T-helper 1 cell treated with Interleukin-12 subunit alpha and Interleukin-12 subunit beta and Interleukin-4 antibody, amounts not matched to agents 30 μg/mL and 1 μg/mL, for 36 hours (primary cell): ENCODE measurements around the gene TRPV4.

Experiments
- H3K27ac Mint-ChIP-seq: one replicate; pipeline ENCODE4 v1.8.0; 2021; ENCODE audit warnings: mild to moderate bottlenecking, mixed read lengths
- H3K27me3 Mint-ChIP-seq: one replicate; pipeline ENCODE4 v1.8.0; 2021; ENCODE audit warnings: low read depth, mixed read lengths
- H3K36me3 Mint-ChIP-seq: one replicate; pipeline ENCODE4 v1.8.0; 2021; ENCODE audit warnings: low read depth, mixed read lengths
- H3K4me1 Mint-ChIP-seq: one replicate; pipeline ENCODE4 v1.8.0; 2021; ENCODE audit warnings: low read depth, mixed read lengths
- H3K4me3 Mint-ChIP-seq: one replicate; pipeline ENCODE4 v1.8.0; 2021; ENCODE audit warnings: mild to moderate bottlenecking, moderate library complexity, mixed read lengths
- H3K9me3 Mint-ChIP-seq: one replicate; pipeline ENCODE4 v1.8.0; 2021; ENCODE audit warnings: mixed read lengths

TRPV4 gene

GRCh38 chr12:109744986-109745942 is 87.9 kb downstream of the TRPV4 start:
- Mint-ChIP-seq H3K27ac (no peak overlapping the region), H3K4me3 (no peak overlapping the region), H3K4me1 (no peaks in the 10 kb centered on the region), H3K27me3 (peaks cover 16% of the 10 kb centered on the region), H3K36me3 (no peaks in the 10 kb centered on the region), H3K9me3 (no peaks in the 10 kb centered on the region)

- Mint-ChIP-seq H3K27me3 (peaks cover 10% of the 10 kb centered on the region), H3K4me1 (no peaks in the 10 kb centered on the region), H3K9me3 (no peaks in the 10 kb centered on the region), H3K36me3 (no peaks in the 10 kb centered on the region), H3K4me3 (no peak overlapping the region), H3K27ac (no peak overlapping the region)
Measured at GRCh38 chr12:109744026-109744425, 89.2 kb downstream of the TRPV4 start.

GRCh38 chr12:109743076-109743910 is 89.9 kb downstream of the TRPV4 start:
- H3K27me3 Mint-ChIP-seq = peaks cover 7% of the 10 kb centered on the region
- H3K27ac Mint-ChIP-seq = no peak overlapping the region
- no peaks in the 10 kb centered on the region for H3K4me1 Mint-ChIP-seq
- H3K9me3 Mint-ChIP-seq = no peaks in the 10 kb centered on the region
- H3K4me3 Mint-ChIP-seq = no peak overlapping the region
- no peaks in the 10 kb centered on the region for H3K36me3 Mint-ChIP-seq

GRCh38 chr12:109741970-109742703 is 91.1 kb downstream of the TRPV4 start:
- no peak overlapping the region for H3K4me3 Mint-ChIP-seq
- no peaks in the 10 kb centered on the region for H3K36me3 Mint-ChIP-seq
- H3K27me3 Mint-ChIP-seq = peaks cover 6% of the 10 kb centered on the region
- no peak overlapping the region for H3K27ac Mint-ChIP-seq
- no peaks in the 10 kb centered on the region for H3K9me3 Mint-ChIP-seq
- H3K4me1 Mint-ChIP-seq = no peaks in the 10 kb centered on the region

GRCh38 chr12:109741286-109741969 is 91.8 kb downstream of the TRPV4 start:
- Mint-ChIP-seq H3K9me3 (no peaks in the 10 kb centered on the region), H3K4me3 (no peak overlapping the region), H3K4me1 (no peaks in the 10 kb centered on the region), H3K36me3 (no peaks in the 10 kb centered on the region), H3K27ac (no peak overlapping the region), H3K27me3 (peaks cover 6% of the 10 kb centered on the region)

- H3K4me3 Mint-ChIP-seq = no peak overlapping the region
- H3K27me3 Mint-ChIP-seq = peaks cover 7% of the 10 kb centered on the region
- H3K36me3 Mint-ChIP-seq = no peaks in the 10 kb centered on the region
- H3K9me3 Mint-ChIP-seq = no peaks in the 10 kb centered on the region
- H3K27ac Mint-ChIP-seq = no peak overlapping the region
- H3K4me1 Mint-ChIP-seq = no peaks in the 10 kb centered on the region
Measured at GRCh38 chr12:109740694-109741245, 92.4 kb downstream of the TRPV4 start.

GRCh38 chr12:109739747-109740693 is 93.2 kb downstream of the TRPV4 start:
- no peaks in the 10 kb centered on the region for H3K9me3 Mint-ChIP-seq
- no peaks in the 10 kb centered on the region for H3K4me1 Mint-ChIP-seq
- no peak overlapping the region for H3K4me3 Mint-ChIP-seq
- peaks cover 11% of the 10 kb centered on the region for H3K27me3 Mint-ChIP-seq
- no peaks in the 10 kb centered on the region for H3K36me3 Mint-ChIP-seq
- H3K27ac Mint-ChIP-seq = no peak overlapping the region

GRCh38 chr12:109738878-109739665 is 94.1 kb downstream of the TRPV4 start:
- no peak overlapping the region for H3K4me3 Mint-ChIP-seq
- no peaks in the 10 kb centered on the region for H3K36me3 Mint-ChIP-seq
- no peak overlapping the region for H3K27ac Mint-ChIP-seq
- no peaks in the 10 kb centered on the region for H3K9me3 Mint-ChIP-seq
- H3K4me1 Mint-ChIP-seq = no peaks in the 10 kb centered on the region
- H3K27me3 Mint-ChIP-seq = peaks cover 20% of the 10 kb centered on the region

- Mint-ChIP-seq H3K9me3 (no peaks in the 10 kb centered on the region), H3K36me3 (no peaks in the 10 kb centered on the region), H3K27ac (no peak overlapping the region), H3K27me3 (peaks cover 26% of the 10 kb centered on the region), H3K4me1 (no peaks in the 10 kb centered on the region), H3K4me3 (no peak overlapping the region)
Measured at GRCh38 chr12:109738209-109738608, 95.0 kb downstream of the TRPV4 start.

GRCh38 chr12:109737631-109738030 is 95.6 kb downstream of the TRPV4 start:
- no peaks in the 10 kb centered on the region for H3K4me1 Mint-ChIP-seq
- no peaks in the 10 kb centered on the region for H3K36me3 Mint-ChIP-seq
- no peak overlapping the region for H3K27ac Mint-ChIP-seq
- no peak overlapping the region for H3K4me3 Mint-ChIP-seq
- no peaks in the 10 kb centered on the region for H3K9me3 Mint-ChIP-seq
- H3K27me3 Mint-ChIP-seq = peaks cover 30% of the 10 kb centered on the region

- H3K4me3 Mint-ChIP-seq = no peak overlapping the region
- no peak overlapping the region for H3K27ac Mint-ChIP-seq
- H3K9me3 Mint-ChIP-seq = no peaks in the 10 kb centered on the region
- H3K36me3 Mint-ChIP-seq = no peaks in the 10 kb centered on the region
- no peaks in the 10 kb centered on the region for H3K4me1 Mint-ChIP-seq
- peaks cover 30% of the 10 kb centered on the region for H3K27me3 Mint-ChIP-seq
Measured at GRCh38 chr12:109737126-109737525, 96.1 kb downstream of the TRPV4 start.

- Mint-ChIP-seq H3K4me3 (no peak overlapping the region), H3K36me3 (no peaks in the 10 kb centered on the region), H3K4me1 (no peaks in the 10 kb centered on the region), H3K27ac (no peak overlapping the region), H3K9me3 (no peaks in the 10 kb centered on the region), H3K27me3 (peaks cover 30% of the 10 kb centered on the region)
Measured at GRCh38 chr12:109736552-109737108, 96.6 kb downstream of the TRPV4 start.
